Osteoblast (primary cell): ENCODE measurements around the gene RCOR1. TPM values are rescaled to one million over a fixed set of nuclear protein-coding genes. Genes with fewer than 3 reads are reported as not detected.
"Not testable (repeated sequence)": the region's sequence is repeated elsewhere in the genome, so short reads cannot be mapped to it uniquely, and the experiment has no call there.

Experiments
- DNase-seq: peaks from one replicate; pipeline ENCODE4 v3.0.0; 2011; ENCODE audit warnings: low spot score, mixed read lengths; ENCODE audit not compliant: insufficient read length; ENCODE audit errors: missing footprints
- H2AFZ ChIP-seq: 2 replicates; pipeline ENCODE4 v1.6.0; 2011; ENCODE audit warnings: mild to moderate bottlenecking, low read length
- H3K27ac ChIP-seq: 2 replicates; pipeline ENCODE4 v1.5.1; 2011; ENCODE audit warnings: mild to moderate bottlenecking, low read depth, low read length, moderate library complexity
- H3K27me3 ChIP-seq: 2 replicates; pipeline ENCODE4 v1.6.0; 2012; ENCODE audit warnings: mild to moderate bottlenecking, control low read depth, inconsistent platforms, low read length, moderate library complexity; ENCODE audit not compliant: insufficient read depth
- H3K36me3 ChIP-seq: 2 replicates; pipeline ENCODE4 v1.5.1; 2011; ENCODE audit warnings: mild to moderate bottlenecking, low read length, control low read depth, moderate library complexity; ENCODE audit not compliant: insufficient read depth
- H3K4me1 ChIP-seq: 2 replicates; pipeline ENCODE4 v1.5.1; 2011; ENCODE audit warnings: mild to moderate bottlenecking, low read length, control low read depth, moderate library complexity; ENCODE audit not compliant: insufficient read depth
- H3K4me2 ChIP-seq: 2 replicates; pipeline ENCODE4 v1.6.0; 2011; ENCODE audit warnings: mild to moderate bottlenecking, low read length; ENCODE audit not compliant: insufficient read depth
- H3K4me3 ChIP-seq: fragments of 200-600 bp; sonication (generic); 3 replicates; pipeline ENCODE4 v1.5.1; 2012; ENCODE audit warnings: mild to moderate bottlenecking, low read length, inconsistent platforms; ENCODE audit not compliant: insufficient read depth
- H3K79me2 ChIP-seq: 2 replicates; pipeline ENCODE4 v1.6.0; 2012; ENCODE audit warnings: mild to moderate bottlenecking, low read length, control low read depth, inconsistent platforms; ENCODE audit not compliant: insufficient read depth
- H3K9me3 ChIP-seq: 2 replicates; pipeline ENCODE4 v1.5.1; 2011; ENCODE audit warnings: low read depth, low read length, control low read depth
- H4K20me1 ChIP-seq: 2 replicates; pipeline ENCODE4 v1.6.0; 2012; ENCODE audit warnings: mild to moderate bottlenecking, low read length, control low read depth; ENCODE audit not compliant: insufficient read depth
- total RNA-seq: library from RNA; depleted of rRNA; stranded (reverse); fragments of >200 nt; gene quantifications from 2 replicates; pipeline ENCODE4 v1.2.3, GENCODE V29; 2012
- TF ChIP-seq, protein P1 (sequence below): IDR thresholded peaks from 2 replicates; pipeline ENCODE4 v1.5.1; 2011; ENCODE audit warnings: mild to moderate bottlenecking, low read depth, low read length, moderate library complexity; ENCODE audit errors: extremely low read depth

The RCOR1 gene
- total RNA-seq, 1 donor, result 11.6 TPM

DNA sequence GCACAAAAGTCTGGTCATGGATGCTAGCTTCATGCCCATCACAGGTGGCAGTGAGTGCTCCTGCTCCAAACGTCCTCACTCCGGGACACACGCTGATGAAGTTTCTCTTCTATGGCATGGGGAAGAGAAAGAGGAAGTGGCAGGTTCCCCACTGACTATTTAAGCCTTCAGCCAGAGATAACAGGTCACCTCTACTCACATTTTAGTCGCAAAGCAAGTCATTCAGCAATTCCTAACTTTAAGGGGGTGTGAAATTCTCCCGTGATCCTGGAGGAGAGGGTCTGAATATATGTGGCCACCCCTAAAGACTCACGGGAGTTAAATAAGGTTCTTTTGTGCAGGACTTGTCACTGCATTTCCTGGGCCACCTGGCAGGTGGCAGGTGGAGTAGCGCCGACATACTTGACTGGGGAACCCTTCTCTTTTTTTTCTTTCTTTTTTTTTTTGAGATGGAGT lies 18.8 kb upstream of the RCOR1 start:
- Histone ChIP-seq H2AFZ (no peak overlapping the region), H3K4me2 (no peak overlapping the region), H3K4me1 (no peaks in the 10 kb centered on the region), H3K27me3 (no peaks in the 10 kb centered on the region), H3K79me2 (no peaks in the 10 kb centered on the region), H3K4me3 (no peak overlapping the region), H3K27ac (no peak overlapping the region), H3K9me3 (no peaks in the 10 kb centered on the region), H4K20me1 (no peaks in the 10 kb centered on the region), H3K36me3 (no peaks in the 10 kb centered on the region)
- TF ChIP-seq, protein P1, sequence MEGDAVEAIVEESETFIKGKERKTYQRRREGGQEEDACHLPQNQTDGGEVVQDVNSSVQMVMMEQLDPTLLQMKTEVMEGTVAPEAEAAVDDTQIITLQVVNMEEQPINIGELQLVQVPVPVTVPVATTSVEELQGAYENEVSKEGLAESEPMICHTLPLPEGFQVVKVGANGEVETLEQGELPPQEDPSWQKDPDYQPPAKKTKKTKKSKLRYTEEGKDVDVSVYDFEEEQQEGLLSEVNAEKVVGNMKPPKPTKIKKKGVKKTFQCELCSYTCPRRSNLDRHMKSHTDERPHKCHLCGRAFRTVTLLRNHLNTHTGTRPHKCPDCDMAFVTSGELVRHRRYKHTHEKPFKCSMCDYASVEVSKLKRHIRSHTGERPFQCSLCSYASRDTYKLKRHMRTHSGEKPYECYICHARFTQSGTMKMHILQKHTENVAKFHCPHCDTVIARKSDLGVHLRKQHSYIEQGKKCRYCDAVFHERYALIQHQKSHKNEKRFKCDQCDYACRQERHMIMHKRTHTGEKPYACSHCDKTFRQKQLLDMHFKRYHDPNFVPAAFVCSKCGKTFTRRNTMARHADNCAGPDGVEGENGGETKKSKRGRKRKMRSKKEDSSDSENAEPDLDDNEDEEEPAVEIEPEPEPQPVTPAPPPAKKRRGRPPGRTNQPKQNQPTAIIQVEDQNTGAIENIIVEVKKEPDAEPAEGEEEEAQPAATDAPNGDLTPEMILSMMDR, result no peak
- peak; percentile 21 for DNase-seq

DNA sequence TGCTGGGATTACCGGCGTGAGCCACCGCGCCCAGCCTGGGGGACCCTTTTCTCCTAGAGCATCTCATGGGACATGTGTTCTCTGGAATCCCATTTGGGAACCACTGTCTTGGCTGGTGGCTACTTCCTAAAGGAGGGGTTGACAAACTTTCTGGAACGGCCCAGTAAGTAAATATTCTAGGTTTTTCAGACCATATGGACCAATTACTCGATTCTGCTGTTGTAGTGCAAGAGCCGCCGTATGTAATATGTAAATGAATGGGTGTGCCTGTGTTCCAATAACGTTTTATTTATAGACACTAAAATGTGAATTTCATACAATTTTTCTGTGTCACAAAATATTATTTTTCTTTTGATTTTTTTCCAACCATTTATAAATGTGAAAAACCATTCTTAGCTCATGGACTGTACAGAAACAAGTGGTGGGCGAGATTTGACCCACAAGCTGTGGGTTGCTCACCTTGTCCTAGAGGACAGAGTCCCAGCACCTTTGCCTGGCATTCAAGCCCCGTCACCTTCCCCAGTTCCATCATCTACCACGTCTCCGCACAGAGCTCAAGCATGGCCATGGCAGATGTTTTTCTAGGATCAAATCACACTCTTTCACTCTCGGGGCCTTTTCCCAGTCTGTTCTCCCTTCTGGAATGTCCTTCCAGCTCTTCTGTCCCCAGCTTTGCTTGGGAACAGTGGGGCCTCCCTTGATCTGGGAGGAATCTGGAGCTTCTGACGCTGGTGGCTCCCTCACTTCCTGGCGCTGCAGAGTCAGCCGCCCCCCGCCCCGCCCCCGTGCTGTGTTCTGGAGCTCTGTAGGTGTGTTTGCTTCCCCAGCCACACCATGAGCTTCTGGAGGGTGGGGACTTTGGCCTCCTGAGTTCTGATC lies 17.9 kb upstream of the RCOR1 start:
- no peaks in the 10 kb centered on the region for H3K9me3 ChIP-seq
- no peaks in the 10 kb centered on the region for H3K36me3 ChIP-seq
- no peaks in the 10 kb centered on the region for H3K27me3 ChIP-seq
- TF ChIP-seq, protein P1, result no peak
- peaks cover 5% of the 10 kb centered on the region for H3K4me1 ChIP-seq
- peak overlapping the region; percentile 84 for H2AFZ ChIP-seq
- H3K79me2 ChIP-seq, result no peaks in the 10 kb centered on the region
- DNase-seq, result no peak
- no peak overlapping the region for H3K27ac ChIP-seq
- no peak overlapping the region for H3K4me2 ChIP-seq
- H3K4me3 ChIP-seq, result no peak overlapping the region
- H4K20me1 ChIP-seq, result no peaks in the 10 kb centered on the region

DNA sequence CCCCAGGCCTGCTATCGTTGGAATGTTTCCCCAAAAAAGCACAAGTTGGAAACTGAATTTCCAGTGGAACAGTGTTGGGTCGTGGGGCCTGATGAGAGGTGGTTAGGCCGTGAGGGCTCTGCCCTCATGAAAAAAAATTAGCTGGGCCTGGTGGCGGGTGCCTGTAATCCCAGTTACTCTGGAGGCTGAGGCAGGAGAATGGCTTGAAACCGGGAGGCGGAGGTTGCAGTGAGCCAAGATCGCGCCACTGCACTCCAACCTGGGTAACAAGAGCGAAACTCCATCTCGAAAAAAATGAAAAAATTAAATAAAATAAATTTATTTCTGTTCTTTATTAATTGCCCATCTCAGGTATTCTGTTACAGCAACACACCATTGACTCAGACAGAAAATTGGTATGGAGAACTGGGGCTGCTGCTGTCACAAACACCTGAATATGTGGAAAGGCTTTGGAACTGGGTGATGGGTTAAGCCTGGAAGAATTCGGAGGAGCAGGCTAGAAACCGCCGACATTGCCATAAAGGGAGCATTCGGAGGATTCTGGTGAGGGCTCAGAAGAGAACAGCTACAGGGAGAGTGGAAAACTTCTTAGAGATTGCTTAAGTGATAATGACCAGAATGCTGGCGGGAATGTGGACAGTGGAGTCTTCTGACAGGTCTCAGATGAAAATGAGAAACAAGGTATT lies 17.1 kb upstream of the RCOR1 start:
- H3K4me1 ChIP-seq, result peaks cover 12% of the 10 kb centered on the region
- no peak overlapping the region for H3K4me3 ChIP-seq
- H3K27me3 ChIP-seq, result no peaks in the 10 kb centered on the region
- H4K20me1 ChIP-seq, result no peaks in the 10 kb centered on the region
- no peak overlapping the region for H3K4me2 ChIP-seq
- H3K36me3 ChIP-seq, result no peaks in the 10 kb centered on the region
- H3K9me3 ChIP-seq, result no peaks in the 10 kb centered on the region
- TF ChIP-seq, protein P1, result no peak
- no peak overlapping the region for H3K27ac ChIP-seq
- no peaks in the 10 kb centered on the region for H3K79me2 ChIP-seq
- DNase-seq, result no peak
- peak overlapping the region; percentile 84 for H2AFZ ChIP-seq

DNA sequence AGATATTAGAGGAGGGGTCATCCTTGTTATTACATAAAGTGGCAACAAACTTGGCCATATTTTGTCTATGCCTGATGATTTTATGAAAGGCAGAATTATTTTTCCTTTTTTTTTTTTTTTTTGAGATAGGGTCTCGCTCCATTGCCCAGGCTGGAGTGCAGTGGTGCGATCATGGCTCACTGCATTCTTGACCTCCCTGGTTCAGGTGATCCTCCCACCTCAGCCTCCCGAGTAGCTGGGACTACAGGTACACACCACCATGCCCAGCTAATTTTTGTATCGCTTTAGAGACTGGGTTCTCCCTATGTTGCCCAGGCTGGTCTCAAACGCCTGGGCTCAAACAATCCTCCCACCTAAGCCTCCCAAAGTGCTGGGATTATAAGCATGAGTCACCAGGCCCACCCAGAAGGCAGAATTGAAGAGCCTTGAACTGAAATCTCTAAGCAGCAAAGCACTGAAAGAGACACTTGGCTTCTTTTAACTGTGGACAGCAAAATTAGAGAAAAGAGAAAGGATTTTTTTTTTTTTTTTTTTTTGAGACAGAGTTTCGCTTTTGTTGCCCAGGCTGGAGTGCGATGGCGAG lies 16.5 kb upstream of the RCOR1 start:
- H3K79me2 ChIP-seq, H3K36me3 ChIP-seq, H3K4me3 ChIP-seq, H3K27me3 ChIP-seq, DNase-seq, H3K4me2 ChIP-seq, H3K9me3 ChIP-seq, H2AFZ ChIP-seq, H4K20me1 ChIP-seq, H3K27ac ChIP-seq: not testable (repeated sequence)
- H3K4me1 ChIP-seq, result peaks cover 15% of the 10 kb centered on the region
